Prostate gland (tissue), 2 donors: ENCODE data around the gene CNPY3. TPM values are rescaled to one million over a fixed set of nuclear protein-coding genes. Genes with fewer than 3 reads are reported as not detected.

ENCODE experiments used
- DNase-seq: peaks from one replicate; pipeline ENCODE4 v3.0.0-alpha.2; 2019; ENCODE audit warnings: low spot score
- H3K27ac ChIP-seq, 2 donors: fragments of 200-600 bp; sonication (generic); 2 replicates each; pipeline ENCODE4 v1.5.1; 2017 to 2019
- H3K27me3 ChIP-seq: fragments of 200-600 bp; sonication (generic); replicated peaks from 2 replicates; pipeline ENCODE4 v1.5.1; 2019; ENCODE audit not compliant: insufficient read depth
- H3K36me3 ChIP-seq, 2 donors: fragments of 200-600 bp; sonication (generic); 1 replicate in 1 of 2; 2 replicates in 1 of 2; pipeline versions ENCODE4 v1.5.1 to v1.8.1; 2017 to 2019
- H3K4me1 ChIP-seq: fragments of 200-600 bp; sonication (generic); replicated peaks from 2 replicates; pipeline ENCODE4 v1.5.1; 2019
- H3K4me3 ChIP-seq, 2 donors: fragments of 200-600 bp; sonication (generic); 2 replicates each; pipeline ENCODE4 v1.5.1; 2017 to 2019
- H3K9me3 ChIP-seq: fragments of 200-600 bp; sonication (generic); 2 replicates; pipeline ENCODE4 v1.5.1; 2017
- POLR2A ChIP-seq: fragments of 450-650 bp; IDR thresholded peaks from one replicate; pipeline ENCODE4 v1.6.1; 2016; ENCODE audit warnings: antibody characterized with exemption, mild to moderate bottlenecking
- POLR2AphosphoS5 ChIP-seq: sonication (generic); formaldehyde crosslinking; IDR thresholded peaks from one replicate; pipeline ENCODE4 v1.6.1; 2017; ENCODE audit warnings: antibody characterized with exemption
- WGBS: methylation state at CpG from one replicate; pipeline ENCODE4 v1.1.5; 2018; 5-methylcytosine and 5-hydroxymethylcytosine counted together
- intact Hi-C: fragments of 100-400 bp; cut with DNase I; formaldehyde crosslinking; loops from one replicate; pipeline ENCODE4 v1.14.2; 2022
- total RNA-seq, 2 donors: library from RNA; depleted of rRNA; stranded (reverse); fragments of >200 nt; gene quantifications; one replicate each; pipeline ENCODE4 v1.1.0, GENCODE V29; 2016
- TF ChIP-seq, protein P1 (sequence below), 4 experiments: fragments of 200-600 bp in 2 of 4; fragments of 450-650 bp in 2 of 4; sonication (generic) in 2 of 4; IDR thresholded peaks; 1 replicate in 3 of 4; 2 replicates in 1 of 4; pipeline ENCODE4 v1.5.1; 2016 to 2019; ENCODE audit warnings: antibody characterized with exemption in 4 of 4, mild to moderate bottlenecking in 2 of 4, moderate library complexity in 2 of 4

The CNPY3 gene
- total RNA-seq, 2 donors from 2014 or later: 52.3 to 68.5 TPM

DNA sequence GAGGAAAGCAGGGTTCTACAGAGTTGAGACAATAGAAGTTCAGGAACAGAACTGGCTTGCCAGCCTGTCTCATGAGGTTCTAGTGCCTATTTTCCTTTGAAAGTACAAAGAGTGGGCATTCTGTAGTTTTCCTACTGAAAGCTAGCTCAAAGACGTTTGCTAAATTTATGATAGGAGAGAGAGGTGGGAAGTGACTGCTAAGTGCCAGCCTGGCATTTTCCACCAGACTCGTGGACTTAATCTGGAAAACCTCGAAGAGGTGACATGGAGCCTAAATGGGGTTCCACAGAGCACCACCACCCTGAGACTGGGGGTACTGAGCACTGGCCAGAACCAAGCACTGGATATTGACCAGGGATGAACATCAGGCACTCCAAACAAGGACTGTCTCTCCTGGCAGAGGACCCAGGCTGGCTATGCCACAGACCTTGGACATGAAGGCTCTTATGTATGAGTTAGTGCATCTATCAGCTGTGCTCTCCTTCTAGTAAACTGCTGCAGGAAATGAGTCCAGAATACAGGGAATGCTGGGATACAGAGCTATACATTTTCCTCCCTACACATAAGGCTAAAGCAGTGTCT, 42.6 kb downstream of the CNPY3 start:
- no peak overlapping the region for H3K27ac ChIP-seq
- WGBS: 81% methylated on average over 3 of the region's 3 CpGs
- intact Hi-C loops: no loop called here
- H3K4me3 ChIP-seq: no peak overlapping the region
- DNase-seq: no peak
- H3K4me1 ChIP-seq: no peaks in the 10 kb centered on the region
- H3K36me3 ChIP-seq: peaks cover 0 to 5% of the 10 kb centered on the region in 2 donors
- TF ChIP-seq, protein P1, sequence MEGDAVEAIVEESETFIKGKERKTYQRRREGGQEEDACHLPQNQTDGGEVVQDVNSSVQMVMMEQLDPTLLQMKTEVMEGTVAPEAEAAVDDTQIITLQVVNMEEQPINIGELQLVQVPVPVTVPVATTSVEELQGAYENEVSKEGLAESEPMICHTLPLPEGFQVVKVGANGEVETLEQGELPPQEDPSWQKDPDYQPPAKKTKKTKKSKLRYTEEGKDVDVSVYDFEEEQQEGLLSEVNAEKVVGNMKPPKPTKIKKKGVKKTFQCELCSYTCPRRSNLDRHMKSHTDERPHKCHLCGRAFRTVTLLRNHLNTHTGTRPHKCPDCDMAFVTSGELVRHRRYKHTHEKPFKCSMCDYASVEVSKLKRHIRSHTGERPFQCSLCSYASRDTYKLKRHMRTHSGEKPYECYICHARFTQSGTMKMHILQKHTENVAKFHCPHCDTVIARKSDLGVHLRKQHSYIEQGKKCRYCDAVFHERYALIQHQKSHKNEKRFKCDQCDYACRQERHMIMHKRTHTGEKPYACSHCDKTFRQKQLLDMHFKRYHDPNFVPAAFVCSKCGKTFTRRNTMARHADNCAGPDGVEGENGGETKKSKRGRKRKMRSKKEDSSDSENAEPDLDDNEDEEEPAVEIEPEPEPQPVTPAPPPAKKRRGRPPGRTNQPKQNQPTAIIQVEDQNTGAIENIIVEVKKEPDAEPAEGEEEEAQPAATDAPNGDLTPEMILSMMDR (IDR thresholded peaks at IDR 0.05): no peak
- no peak for TF ChIP-seq POLR2AphosphoS5
- TF ChIP-seq POLR2A: no peak
- H3K9me3 ChIP-seq: no peaks in the 10 kb centered on the region
- no peaks in the 10 kb centered on the region for H3K27me3 ChIP-seq

- H3K27me3 ChIP-seq: no peaks in the 10 kb centered on the region
- WGBS: 97% methylated on average over 3 of the region's 3 CpGs
- no peak for DNase-seq
- no peaks in the 10 kb centered on the region for H3K4me1 ChIP-seq
- no peak overlapping the region for H3K27ac ChIP-seq
- intact Hi-C loops: no loop called here
- TF ChIP-seq POLR2A: no peak
- TF ChIP-seq, protein P1 (IDR thresholded peaks at IDR 0.05): no peak
- no peak for TF ChIP-seq POLR2AphosphoS5
- H3K9me3 ChIP-seq: no peaks in the 10 kb centered on the region
- H3K4me3 ChIP-seq: no peak overlapping the region
- no peaks in the 10 kb centered on the region for H3K36me3 ChIP-seq
Measured at GRCh38 chr6:42973926-42974325, 44.6 kb downstream of the CNPY3 start.

DNA sequence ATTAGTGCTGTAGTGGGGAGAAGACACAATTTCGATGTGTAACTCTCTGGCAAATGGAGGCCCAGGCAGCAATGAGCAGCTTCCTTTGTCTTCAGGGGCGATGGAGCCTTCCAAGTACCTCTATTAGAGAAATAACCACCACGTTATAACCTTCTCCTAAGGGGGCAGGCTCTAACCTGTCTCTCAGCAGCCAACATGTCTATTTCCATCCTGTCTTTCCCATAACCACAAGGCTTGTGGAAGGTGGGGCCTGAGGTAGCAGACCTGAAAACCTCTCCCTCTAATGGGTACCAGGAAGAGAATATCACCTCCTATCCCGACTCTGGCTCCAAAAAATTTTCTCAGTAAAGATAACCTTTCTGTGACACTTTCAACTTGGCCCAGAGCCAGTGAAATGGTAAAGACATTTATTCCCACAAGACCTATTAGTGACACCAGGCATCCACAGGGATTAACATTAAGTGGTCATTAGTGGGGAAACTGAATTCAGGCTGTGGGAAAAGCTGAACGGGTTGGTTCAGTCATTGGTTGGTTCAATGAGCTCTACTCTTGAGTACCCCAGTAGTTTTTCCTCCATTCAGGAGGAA, 45.7 kb downstream of the CNPY3 start:
- H3K9me3 ChIP-seq: no peaks in the 10 kb centered on the region
- H3K36me3 ChIP-seq: no peaks in the 10 kb centered on the region
- no peaks in the 10 kb centered on the region for H3K27me3 ChIP-seq
- intact Hi-C loops: no loop called here
- DNase-seq: no peak
- H3K27ac ChIP-seq: no peak overlapping the region
- H3K4me1 ChIP-seq: peaks cover 3% of the 10 kb centered on the region
- no peak overlapping the region for H3K4me3 ChIP-seq
- TF ChIP-seq, protein P1 (IDR thresholded peaks at IDR 0.05): no peak
- TF ChIP-seq POLR2AphosphoS5: no peak
- TF ChIP-seq POLR2A: no peak
- 60% methylated on average over 5 of the region's 5 CpGs for WGBS

- no peak for DNase-seq
- Histone ChIP-seq H3K4me1 (peaks cover 4% of the 10 kb centered on the region), H3K27ac (peak overlapping the region; percentile 79 to 91), H3K27me3 (no peaks in the 10 kb centered on the region), H3K9me3 (no peaks in the 10 kb centered on the region), H3K36me3 (no peaks in the 10 kb centered on the region), H3K4me3 (peak overlapping the region; percentile 84 to 91)
- WGBS: 4% methylated on average over 6 of the region's 28 CpGs
- no peak for TF ChIP-seq POLR2AphosphoS5
- TF ChIP-seq POLR2A: no peak
- TF ChIP-seq, protein P1 (IDR thresholded peaks at IDR 0.05): no peak
- intact Hi-C loops: no loop called here
Measured at GRCh38 chr6:42978487-42978838, 49.2 kb downstream of the CNPY3 start.

DNA sequence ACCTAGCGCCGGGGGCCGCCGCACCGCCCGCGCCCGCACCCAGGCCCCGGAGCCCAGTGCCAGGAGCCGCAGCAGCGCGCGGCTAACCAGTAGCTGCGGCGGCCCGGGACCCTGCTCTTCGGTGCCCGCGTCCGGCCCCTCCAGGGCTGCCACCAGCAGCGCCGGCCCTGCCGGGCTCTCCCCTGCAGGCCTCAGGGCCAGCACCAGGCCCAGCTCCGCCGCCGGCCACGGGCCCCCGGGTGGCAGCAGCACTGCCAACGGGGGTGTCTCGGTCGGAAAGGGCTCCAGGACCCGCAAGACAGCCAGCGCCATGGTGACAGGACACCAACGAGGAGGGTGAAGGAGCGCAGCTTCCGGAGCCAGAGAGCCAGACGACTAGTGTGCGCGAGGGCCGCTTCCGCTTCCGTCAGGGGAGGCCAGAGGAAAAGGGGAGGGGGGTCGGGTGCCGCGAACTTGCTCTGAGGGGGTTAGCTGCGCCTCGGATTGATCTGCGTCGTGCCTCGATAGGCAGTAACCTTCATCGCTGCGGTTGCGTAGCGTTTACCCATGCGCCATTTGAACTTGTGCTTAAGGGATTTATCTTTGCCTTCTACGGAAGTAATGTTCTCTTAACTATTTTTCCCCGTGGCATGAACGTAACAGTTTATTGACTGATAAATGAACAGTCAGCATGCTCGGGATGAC, 49.7 kb downstream of the CNPY3 start, which contains the start of gene PEX6:
Gene PEX6 (minus strand): TSS at position 343 of the 684 bp plus-strand sequence. CDS start 31 bp downstream, at position 312.
- H3K9me3 ChIP-seq: no peaks in the 10 kb centered on the region
- DNase-seq: peak; percentile 74
- H3K27me3 ChIP-seq: no peaks in the 10 kb centered on the region
- H3K4me1 ChIP-seq: peaks cover 4% of the 10 kb centered on the region
- TF ChIP-seq, protein P1 (IDR thresholded peaks at IDR 0.05): no peak
- TF ChIP-seq POLR2AphosphoS5: peak; percentile 55
- peak; percentile 16 for TF ChIP-seq POLR2A
- intact Hi-C loops: no loop called here
- peak within 1 kb of the TSS; percentile 84 to 91 for H3K4me3 ChIP-seq
- under 1% methylated on average over 31 of the region's 59 CpGs for WGBS
- peak within 1 kb of the TSS; percentile 79 to 91 for H3K27ac ChIP-seq
- H3K36me3 ChIP-seq: no peaks in the 10 kb centered on the region
